Hepatocyte (in vitro differentiated cells): ENCODE measurements around the gene KNOP1.

Experiments used
- CTCF ChIP-seq: fragments of 200-600 bp; sonication (generic); IDR thresholded peaks from 2 replicates; pipeline ENCODE4 v1.5.1; 2016; ENCODE audit warnings: antibody characterized with exemption, mild to moderate bottlenecking; ENCODE audit not compliant: poor library complexity
- EZH2phosphoT487 ChIP-seq: fragments of 200-600 bp; sonication (generic); IDR thresholded peaks from one replicate; pipeline ENCODE4 v1.6.1; 2018; ENCODE audit warnings: antibody characterized with exemption, mild to moderate bottlenecking, low read depth, moderate library complexity; ENCODE audit not compliant: unreplicated experiment, severe bottlenecking

GRCh38 chr16:19722269-19722952 lies 4.4 kb upstream of the KNOP1 start:
- no peak for TF ChIP-seq CTCF
- TF ChIP-seq EZH2phosphoT487: no peak
